ENCODE measurements around the gene CD96.
A peak's percentile ranks its signal among the peaks of the same experiment; 100 is the strongest.
"Not testable (repeated sequence)": the region's sequence is repeated elsewhere in the genome, so short reads cannot be mapped to it uniquely, and the experiment has no call there.

Gene CD96

DNA sequence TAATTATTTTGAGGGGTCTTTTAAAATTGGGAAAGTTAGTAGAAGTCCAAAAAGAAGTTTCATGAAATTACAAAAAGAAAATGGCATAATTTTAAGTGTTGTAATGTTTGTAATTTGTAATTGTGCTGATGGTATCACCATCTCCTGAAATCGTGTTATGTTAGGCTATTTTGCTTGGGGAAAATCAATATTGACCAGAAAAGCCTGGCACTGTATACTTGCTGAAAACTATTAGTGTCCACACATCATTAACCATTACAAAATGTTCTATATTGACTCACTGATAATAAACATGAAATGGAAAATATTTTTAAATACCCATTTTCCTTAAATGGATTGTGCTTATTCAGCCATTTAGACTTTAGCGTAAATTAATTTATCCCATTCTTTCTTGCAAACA, 93.4 kb downstream of the CD96 start:
- no peak for DNase-seq

- no peak for DNase-seq
Observed at GRCh38 chr3:111636366-111636885, 94.4 kb downstream of the CD96 start.

DNA sequence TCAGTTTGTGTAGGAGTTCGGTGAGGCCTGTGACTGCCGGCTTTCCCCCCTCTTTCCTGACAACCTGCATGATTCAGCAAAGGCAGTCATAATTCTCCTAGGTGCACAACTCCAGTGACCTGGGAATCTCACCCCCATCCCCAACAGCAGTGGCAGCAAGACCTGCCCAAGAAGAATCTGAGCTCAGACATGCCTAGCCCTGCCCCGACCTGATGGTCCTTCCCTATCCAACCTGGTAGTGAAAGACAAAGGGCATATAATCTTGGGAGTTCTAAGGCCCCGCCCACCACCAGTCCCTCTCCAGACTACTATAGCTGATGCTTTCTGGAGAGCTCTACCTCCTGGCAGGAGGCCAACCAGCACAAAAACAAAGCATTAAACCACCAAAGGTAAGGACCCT, 97.3 kb downstream of the CD96 start:
- no peak for DNase-seq

- DNase-seq = no peak
Observed at GRCh38 chr3:111648991-111649579, 107.1 kb downstream of the CD96 start.

- DNase-seq = peak; percentile 32
Observed at GRCh38 chr3:111650378-111651275, 108.6 kb downstream of the CD96 start.

DNA sequence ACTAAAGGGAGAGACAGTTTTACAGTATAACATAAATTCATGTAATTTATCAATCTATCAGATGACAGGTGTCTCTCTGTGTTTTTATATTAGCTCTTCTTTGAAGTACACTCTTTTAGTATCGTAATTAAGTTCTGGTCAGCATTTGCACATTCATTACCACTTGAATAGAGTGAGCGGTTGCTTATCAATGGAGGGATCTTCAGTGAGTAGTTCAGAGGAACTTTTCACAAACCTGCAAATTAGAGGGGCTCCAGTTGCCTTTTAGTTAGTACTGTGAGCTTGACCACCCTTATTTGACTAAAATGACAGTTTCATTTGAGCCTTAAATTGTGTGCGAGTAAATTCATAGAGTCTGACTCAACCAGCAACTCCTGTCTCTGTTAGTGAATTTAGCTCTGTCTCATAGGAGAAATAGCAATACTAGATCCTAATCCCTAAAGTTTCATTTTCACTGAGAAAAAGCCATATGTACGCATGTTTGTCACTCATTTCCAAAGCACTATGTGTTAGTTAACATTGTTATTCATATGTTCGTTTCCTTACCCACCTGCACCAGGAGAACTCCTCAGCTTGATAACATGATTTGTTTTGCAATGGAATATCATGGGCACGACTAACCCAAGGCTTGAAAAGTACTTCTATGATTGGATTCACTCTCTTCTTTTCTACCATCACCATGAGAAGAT, 110.6 kb downstream of the CD96 start:
- no peak for DNase-seq

GRCh38 chr3:111653766-111654165, 111.8 kb downstream of the CD96 start:
- no peak for DNase-seq

DNA sequence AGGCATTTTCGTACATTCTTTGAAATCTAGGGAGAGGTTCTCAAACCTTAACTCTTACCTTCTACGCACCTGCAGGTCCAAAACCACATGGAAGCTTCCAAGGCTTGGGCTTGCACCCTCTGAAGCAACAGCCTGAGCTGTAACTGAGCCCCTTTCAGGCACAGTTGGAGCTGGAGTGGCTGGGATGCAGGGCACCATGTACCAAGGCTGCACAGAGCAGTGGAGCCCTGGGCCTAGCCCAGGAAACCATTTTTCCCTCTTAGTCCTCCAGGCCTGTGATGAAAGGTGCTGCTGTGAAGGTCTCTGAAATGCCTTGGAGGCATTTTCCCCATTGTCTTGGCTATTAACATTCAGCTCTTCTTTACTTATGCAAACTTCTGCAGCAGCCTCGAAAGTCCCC, 120.0 kb downstream of the CD96 start:
- no peak for DNase-seq

DNA sequence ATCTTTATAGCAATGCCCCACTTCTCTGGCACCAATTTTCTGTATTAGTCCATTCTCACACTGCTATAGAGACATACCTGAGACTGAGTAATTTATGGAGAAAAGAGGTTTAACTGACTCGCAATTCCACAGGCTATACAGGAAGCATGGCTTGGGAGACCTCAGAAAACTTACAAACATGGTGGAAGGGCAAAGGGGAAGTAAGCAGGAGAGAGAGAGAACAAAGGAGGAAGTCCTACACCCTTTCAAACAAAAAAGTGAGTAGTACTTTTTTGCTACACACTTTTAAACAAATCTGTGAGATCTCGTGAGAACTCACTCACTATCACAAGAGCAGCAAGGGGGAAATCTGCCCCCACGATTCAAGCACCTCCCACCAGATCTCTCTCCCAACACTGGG, 120.9 kb downstream of the CD96 start:
- DNase-seq = no peak

DNA sequence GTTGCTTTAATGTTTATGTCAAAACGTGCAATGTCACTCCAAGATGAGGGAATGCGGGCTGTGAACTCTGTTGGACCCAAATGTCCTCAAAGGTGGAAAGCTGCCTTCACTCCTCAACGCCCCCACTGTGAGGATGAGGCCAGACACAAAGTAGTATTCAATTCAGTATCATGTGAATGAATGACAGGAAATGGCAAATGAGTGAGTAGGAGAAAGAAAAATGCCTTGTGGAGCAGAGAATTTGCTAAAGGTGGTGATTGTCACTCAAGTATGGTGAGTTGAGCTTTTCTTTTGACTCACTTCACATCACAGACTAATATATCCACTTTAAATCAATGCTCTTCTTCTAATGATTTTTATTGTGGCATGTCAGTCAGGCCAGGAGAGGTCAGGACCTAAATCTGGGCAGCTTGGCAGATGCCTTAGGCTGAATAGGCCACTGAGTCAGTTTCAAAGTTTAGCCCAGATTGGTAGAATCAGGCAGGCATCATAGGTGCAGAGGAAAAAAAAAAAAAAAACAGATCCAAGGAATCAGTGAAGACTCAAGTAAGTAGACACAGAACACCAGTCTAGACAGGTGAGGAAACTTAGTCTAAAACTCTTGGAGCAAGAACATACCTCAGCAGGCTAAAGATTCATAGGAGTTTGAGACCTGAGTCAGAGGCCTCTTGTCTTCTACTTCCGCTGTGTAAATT, 124.2 kb downstream of the CD96 start:
- DNase-seq = no peak

DNA sequence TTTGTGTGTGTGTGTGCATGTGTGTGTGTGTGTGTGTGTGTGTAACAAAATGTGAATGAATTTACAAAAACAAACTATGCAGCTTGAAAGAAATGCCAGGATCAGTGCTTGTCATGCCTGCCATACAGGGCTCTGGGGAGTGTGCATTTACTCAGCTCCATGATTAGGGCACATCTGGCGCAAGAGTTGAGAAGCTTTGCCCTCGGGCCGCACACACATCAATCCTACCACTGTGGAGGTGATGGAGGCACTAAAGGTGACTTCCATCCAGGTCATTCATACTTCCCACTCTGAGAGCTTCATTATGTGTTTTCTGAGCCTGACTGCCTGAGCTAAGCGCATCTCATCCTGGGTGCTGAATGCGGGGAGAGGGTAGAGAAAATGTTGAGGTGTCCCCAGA, 125.2 kb downstream of the CD96 start:
- no peak for DNase-seq

DNA sequence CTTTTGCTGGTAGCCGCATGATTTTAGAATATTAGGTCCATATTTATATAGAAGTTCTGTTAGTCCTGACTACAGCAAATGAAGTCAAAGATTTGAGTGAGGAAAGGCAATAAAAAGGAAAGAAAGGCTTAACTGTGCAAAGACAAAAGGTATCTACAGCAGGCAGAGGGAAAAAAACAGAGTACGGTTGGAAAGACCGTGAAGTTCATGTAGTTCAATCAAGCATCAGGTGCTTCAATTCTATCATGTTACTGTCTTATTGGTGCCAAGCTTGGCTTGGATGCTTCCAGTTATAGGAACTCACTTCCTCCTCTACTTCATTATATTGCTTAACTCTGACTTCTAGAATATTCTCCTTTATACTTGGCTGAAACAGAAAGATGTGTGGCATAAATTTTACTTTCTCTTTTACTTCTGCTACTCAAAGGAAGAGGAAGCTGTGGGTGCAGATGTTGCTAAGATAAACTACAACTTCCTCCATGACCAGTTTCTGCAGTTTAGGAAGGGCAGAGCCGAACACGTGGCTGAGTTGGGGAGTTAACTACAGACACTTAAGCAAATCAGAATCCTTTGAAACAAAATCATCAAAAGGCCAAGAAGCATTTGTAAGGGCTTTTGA, 125.7 kb downstream of the CD96 start:
- DNase-seq = no peak

GRCh38 chr3:111668326-111668725, 126.3 kb downstream of the CD96 start:
- DNase-seq = no peak

- DNase-seq = peak; percentile 69
Observed at GRCh38 chr3:111668888-111669488, 127.0 kb downstream of the CD96 start.

DNA sequence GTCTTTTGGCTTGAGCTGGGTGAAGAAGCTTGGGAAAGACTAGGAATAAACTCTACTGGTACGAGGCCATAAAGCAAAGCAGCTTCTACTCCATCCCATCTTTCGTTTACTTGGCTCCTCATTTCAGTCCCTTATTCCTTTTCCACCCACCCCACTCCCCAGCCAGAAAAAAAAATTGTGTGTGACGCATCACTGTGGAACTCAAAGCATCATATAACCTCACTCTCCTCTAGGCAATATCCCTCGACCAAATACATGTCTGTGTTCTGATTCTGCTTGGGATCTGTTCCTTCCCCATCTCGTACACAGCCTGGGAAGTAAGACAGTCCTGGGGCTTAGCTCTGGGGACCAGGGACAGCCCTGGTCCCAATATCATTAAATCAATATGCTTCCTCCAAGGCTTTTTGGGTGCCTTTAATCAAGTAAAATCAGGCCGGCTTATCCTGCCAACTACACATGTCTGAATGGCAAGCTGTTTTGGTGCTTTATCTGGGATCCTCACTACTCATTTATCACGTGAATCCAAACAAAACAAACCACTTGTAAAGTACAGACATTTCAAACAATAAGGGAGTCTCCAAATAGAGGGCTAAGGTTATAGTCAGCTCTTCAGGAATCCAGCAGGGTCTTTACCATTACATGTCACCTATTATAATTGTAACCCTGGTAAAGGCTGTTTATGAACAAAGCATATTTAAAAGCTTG, 128.1 kb downstream of the CD96 start:
- DNase-seq = no peak

DNA sequence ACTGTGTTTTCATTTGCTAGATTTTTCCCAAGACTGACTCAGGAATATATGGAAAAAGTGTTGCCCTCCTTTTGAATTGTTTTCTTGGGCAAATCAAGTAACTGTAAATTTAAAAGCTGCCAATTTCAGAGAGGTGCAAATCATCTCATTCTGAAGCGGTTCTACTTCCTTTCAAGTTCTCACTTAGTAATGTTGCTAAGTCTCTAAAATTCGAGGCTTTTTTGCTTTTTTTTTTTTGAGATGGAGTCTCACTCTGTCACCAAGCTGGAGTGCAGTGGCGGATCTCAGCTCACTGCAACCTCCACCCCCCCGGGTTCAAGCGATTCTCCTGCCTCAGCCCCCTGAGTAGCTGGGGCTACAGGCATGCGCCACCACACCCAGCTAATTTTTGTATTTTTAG, 130.5 kb downstream of the CD96 start:
- DNase-seq = not testable (repeated sequence)

- DNase-seq = no peak
Observed at GRCh38 chr3:111675846-111676210, 133.8 kb downstream of the CD96 start.

DNA sequence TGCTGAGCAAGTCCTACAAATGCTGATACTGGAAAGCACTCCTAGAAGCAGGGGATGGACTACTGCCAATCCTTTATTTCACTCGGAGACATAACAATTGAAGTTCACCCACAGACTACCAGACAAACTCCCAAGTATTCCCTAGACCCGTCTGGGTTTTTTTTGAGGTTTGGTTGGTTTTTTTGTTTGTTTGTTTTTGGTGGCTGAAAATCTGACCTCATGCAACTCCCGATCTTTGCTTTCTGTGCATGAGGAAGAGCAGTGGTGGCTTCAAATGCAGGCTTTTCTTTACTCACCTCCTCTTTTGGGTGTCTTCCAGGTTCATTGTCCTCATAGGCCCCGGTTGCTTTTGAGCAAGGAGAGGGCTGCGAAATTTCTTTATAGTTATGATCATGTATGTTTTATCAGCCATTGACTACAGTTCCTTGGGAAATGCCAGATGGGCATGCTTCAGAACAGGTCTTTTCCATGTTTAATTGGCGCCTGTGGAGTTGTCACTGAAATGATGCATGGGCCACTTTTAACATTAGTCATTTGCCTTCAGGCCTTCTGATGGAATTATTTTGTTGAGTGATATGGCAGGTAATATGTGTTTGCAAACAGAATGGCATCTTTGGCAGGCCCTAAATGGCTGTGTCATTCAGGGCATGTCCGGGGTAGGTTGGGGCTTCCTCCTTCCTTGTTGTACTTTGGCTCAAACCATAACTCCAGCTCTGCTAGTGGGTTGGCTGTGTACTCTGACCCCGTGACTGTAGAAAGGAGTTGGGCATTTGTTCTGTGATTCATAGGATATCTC, 134.4 kb downstream of the CD96 start:
- no peak for DNase-seq

GRCh38 chr3:111677007-111677392, 135.0 kb downstream of the CD96 start:
- DNase-seq = no peak

GRCh38 chr3:111681661-111682426, 139.8 kb downstream of the CD96 start:
- DNase-seq = no peak
